Activated CD4-positive, alpha-beta T cell treated with anti-CD3 and anti-CD28 coated beads, Interleukin-2, amount 10 ng/mL, durations not matched to agents 24 days and 14 days (primary cell): ENCODE data around the gene CTAG1A. TPM values are rescaled to one million over a fixed set of nuclear protein-coding genes. Genes with fewer than 3 reads are reported as not detected.
"Not testable (repeated sequence)": the region's sequence is repeated elsewhere in the genome, so short reads cannot be mapped to it uniquely, and the experiment has no call there.

Experiments used
- DNase-seq: peaks from one replicate; pipeline ENCODE4 v3.0.0; 2022
- H3K27ac Mint-ChIP-seq: one replicate; pipeline ENCODE4 v1.8.0; 2022; ENCODE audit warnings: mild to moderate bottlenecking, mixed read lengths
- H3K27me3 Mint-ChIP-seq: one replicate; pipeline ENCODE4 v1.8.0; 2022; ENCODE audit warnings: mixed read lengths
- H3K36me3 Mint-ChIP-seq: one replicate; pipeline ENCODE4 v1.8.0; 2022; ENCODE audit warnings: low read depth, mild to moderate bottlenecking, mixed read lengths
- H3K4me1 Mint-ChIP-seq: one replicate; pipeline ENCODE4 v1.8.0; 2021; ENCODE audit warnings: mixed read lengths
- H3K4me3 Mint-ChIP-seq: one replicate; pipeline ENCODE4 v1.8.0; 2022; ENCODE audit warnings: mild to moderate bottlenecking, moderate library complexity, mixed read lengths
- H3K9me3 Mint-ChIP-seq: one replicate; pipeline ENCODE4 v1.8.0; 2021; ENCODE audit warnings: mixed read lengths
- intact Hi-C: fragments of 100-400 bp; cut with micrococcal nuclease; formaldehyde crosslinking; loops from one replicate; pipeline ENCODE4 v1.15.1; 2023
- total RNA-seq: library from RNA; stranded (reverse); gene quantifications from 2 replicates; pipeline ENCODE4 v1.2.3, GENCODE V29; 2022

The CTAG1A gene
- total RNA-seq, 1 donor from 2014 or later, result not detected

DNA sequence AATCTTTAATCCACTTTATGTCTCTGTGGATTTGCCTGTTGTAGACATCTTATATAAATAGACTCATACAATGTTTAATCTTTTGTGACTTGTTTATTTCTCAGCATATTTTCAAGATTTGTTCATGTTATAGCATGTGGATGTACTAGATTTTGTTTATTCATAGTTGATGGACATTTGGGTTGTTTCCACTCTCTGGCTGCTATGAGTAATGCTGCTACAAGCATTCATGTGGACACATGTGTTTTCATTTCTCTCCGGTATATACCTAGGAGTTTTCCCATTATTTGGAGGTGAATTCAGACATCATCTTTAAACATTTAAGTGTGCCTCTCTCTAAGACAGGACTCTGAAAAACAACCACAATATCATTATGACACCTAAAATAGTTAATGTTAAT is 35.2 kb upstream of the CTAG1A start:
- peak overlapping the region; percentile 21 for H3K4me3 Mint-ChIP-seq
- peaks cover 31% of the 10 kb centered on the region for H3K4me1 Mint-ChIP-seq
- DNase-seq, result no peak
- no peaks in the 10 kb centered on the region for H3K27me3 Mint-ChIP-seq
- H3K27ac Mint-ChIP-seq, result peak overlapping the region; percentile 25
- H3K36me3 Mint-ChIP-seq, result peaks cover 18% of the 10 kb centered on the region
- no peaks in the 10 kb centered on the region for H3K9me3 Mint-ChIP-seq
- intact Hi-C loops, result no loop called here

- Mint-ChIP-seq H3K36me3 (peaks cover 18% of the 10 kb centered on the region), H3K4me1 (peaks cover 25% of the 10 kb centered on the region)
- intact Hi-C loops, DNase-seq, H3K27me3 Mint-ChIP-seq, H3K27ac Mint-ChIP-seq, H3K4me3 Mint-ChIP-seq, H3K9me3 Mint-ChIP-seq: not testable (repeated sequence)
Observed at GRCh38 chrX:154552112-154552806, 32.7 kb upstream of the CTAG1A start.

GRCh38 chrX:154558060-154558690 is 26.8 kb upstream of the CTAG1A start:
- DNase-seq, H3K9me3 Mint-ChIP-seq, H3K36me3 Mint-ChIP-seq, H3K4me1 Mint-ChIP-seq, H3K27me3 Mint-ChIP-seq, H3K27ac Mint-ChIP-seq, H3K4me3 Mint-ChIP-seq, intact Hi-C loops: not testable (repeated sequence)

DNA sequence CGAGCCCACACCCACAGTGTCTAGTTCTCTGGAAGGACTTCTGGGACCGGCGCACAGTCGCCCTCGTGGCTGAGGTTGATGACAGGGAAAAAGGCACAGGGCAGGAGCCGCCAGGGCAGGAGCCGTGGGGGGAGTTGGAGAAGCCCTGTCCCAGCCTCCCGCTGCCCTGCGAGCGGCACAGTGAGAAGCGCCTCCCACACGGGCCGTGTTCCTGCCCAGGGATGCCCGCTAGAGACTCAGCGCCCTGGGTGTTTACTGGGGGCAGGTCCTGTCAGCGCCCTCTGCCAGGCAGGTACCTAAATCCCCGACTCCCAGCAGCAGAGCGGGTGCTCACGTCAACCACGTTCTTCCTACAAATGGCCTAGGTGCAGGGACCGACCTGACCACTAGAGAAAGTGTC is 26.0 kb upstream of the CTAG1A start:
- H3K9me3 Mint-ChIP-seq, DNase-seq, H3K27me3 Mint-ChIP-seq, H3K36me3 Mint-ChIP-seq, H3K4me1 Mint-ChIP-seq, H3K27ac Mint-ChIP-seq, H3K4me3 Mint-ChIP-seq, intact Hi-C loops: not testable (repeated sequence)

- H3K4me3 Mint-ChIP-seq, H3K9me3 Mint-ChIP-seq, H3K27ac Mint-ChIP-seq, intact Hi-C loops, H3K27me3 Mint-ChIP-seq, DNase-seq, H3K4me1 Mint-ChIP-seq, H3K36me3 Mint-ChIP-seq: not testable (repeated sequence)
Observed at GRCh38 chrX:154560326-154560725, 24.6 kb upstream of the CTAG1A start.

DNA sequence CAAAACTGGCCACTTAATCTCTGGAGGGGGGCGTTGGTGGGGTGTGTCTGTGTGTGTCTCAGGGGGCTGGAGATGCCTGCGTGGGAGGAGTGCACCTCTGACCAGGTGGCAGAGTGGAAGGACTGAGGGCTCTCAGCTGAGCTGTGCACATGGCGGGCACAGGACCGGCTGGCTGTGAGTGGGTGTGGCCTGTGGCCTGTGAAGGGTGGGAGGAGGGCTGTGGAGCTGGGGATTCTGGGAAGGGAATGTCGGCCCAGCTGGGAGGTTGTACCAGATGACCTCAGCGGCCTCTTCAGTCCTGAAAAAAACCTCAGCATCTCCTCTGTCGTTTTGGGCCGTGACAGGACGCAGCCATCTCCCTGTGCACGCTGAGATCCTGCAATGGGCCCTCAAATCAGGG is 22.6 kb upstream of the CTAG1A start:
- H3K4me3 Mint-ChIP-seq, H3K27ac Mint-ChIP-seq, H3K4me1 Mint-ChIP-seq, H3K9me3 Mint-ChIP-seq, H3K27me3 Mint-ChIP-seq, intact Hi-C loops, H3K36me3 Mint-ChIP-seq, DNase-seq: not testable (repeated sequence)

GRCh38 chrX:154570361-154570760 is 14.6 kb upstream of the CTAG1A start:
- H3K4me3 Mint-ChIP-seq, H3K36me3 Mint-ChIP-seq, intact Hi-C loops, H3K27ac Mint-ChIP-seq, H3K27me3 Mint-ChIP-seq, H3K4me1 Mint-ChIP-seq, H3K9me3 Mint-ChIP-seq, DNase-seq: not testable (repeated sequence)

DNA sequence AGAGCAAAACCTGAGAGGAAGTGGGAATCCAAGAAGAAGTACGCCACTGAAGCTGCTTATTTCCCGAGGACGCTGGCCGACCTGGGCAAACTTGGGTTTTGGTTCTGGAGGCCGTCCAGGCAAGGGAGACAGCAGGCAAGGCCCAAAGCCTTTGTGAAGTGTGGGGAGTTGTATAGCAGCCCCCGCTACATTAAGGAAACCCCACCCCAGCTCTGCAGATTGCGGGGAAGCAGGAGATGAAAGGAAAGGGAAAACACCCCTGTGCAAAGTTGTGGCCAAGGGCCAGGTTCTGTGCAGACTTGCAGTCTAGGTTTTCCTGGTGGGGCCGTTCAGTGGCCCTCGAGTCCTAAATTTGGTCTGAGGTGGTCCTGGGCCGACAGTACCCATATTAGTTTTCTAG is 11.9 kb upstream of the CTAG1A start:
- not testable (repeated sequence) for H3K27ac Mint-ChIP-seq, H3K4me3 Mint-ChIP-seq

GRCh38 chrX:154575076-154575475 is 9.9 kb upstream of the CTAG1A start:
- H3K4me1 Mint-ChIP-seq, intact Hi-C loops, H3K4me3 Mint-ChIP-seq, H3K27ac Mint-ChIP-seq, H3K27me3 Mint-ChIP-seq, H3K36me3 Mint-ChIP-seq, H3K9me3 Mint-ChIP-seq, DNase-seq: not testable (repeated sequence)

More for the DNA sequence above, 11.9 kb upstream of the CTAG1A start:
- DNase-seq, H3K4me1 Mint-ChIP-seq, H3K9me3 Mint-ChIP-seq, H3K36me3 Mint-ChIP-seq, intact Hi-C loops, H3K27me3 Mint-ChIP-seq: not testable (repeated sequence)

DNA sequence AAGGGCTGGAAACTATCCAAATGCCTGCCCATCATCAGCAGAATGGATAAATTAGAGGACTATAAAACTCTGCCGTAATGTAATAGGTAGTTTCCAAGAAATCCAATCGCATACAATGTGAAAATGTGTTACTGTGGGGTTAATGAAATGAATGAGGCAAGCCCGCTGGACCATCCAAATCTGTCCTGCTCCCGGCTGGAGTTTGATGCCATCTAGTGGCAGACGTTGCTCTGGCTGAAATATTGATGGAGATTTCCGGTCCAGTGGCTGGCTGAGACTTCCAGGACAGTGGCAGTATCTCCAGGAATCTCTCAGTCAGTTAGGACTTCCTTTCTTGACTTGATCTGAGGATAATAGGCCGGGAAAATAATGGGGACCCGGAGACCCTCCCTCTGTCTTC is 1.9 kb upstream of the CTAG1A start:
- not testable (repeated sequence) for H3K27me3 Mint-ChIP-seq

DNA sequence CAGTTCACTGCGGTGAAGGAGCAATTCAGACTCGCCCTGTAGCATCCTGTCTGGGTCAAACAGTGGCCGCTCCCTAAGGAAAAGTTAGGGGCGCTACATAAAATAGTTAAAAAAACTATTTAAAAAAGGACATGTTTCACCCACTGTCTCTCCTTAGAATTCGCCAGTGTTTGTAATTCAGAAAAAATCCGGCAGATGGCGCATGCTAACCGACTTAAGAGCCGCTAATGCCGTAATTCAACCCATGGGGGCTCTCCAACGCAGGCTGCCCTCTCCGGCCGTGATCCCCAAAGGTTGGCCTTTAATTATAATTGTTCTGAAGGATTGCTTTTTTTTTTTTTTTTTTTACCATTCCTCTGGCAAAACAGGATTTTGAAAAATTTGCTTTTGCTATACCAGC is 5.5 kb downstream of the CTAG1A start:
- H3K36me3 Mint-ChIP-seq, H3K27me3 Mint-ChIP-seq, H3K4me3 Mint-ChIP-seq, H3K27ac Mint-ChIP-seq, intact Hi-C loops, DNase-seq, H3K4me1 Mint-ChIP-seq, H3K9me3 Mint-ChIP-seq: not testable (repeated sequence)

More for the DNA sequence above, 1.9 kb upstream of the CTAG1A start:
- DNase-seq, intact Hi-C loops, H3K4me3 Mint-ChIP-seq, H3K36me3 Mint-ChIP-seq, H3K9me3 Mint-ChIP-seq, H3K4me1 Mint-ChIP-seq, H3K27ac Mint-ChIP-seq: not testable (repeated sequence)

- H3K36me3 Mint-ChIP-seq, result no peaks in the 10 kb centered on the region
- intact Hi-C loops, result no loop called here
- no peaks in the 10 kb centered on the region for H3K4me1 Mint-ChIP-seq
- H3K9me3 Mint-ChIP-seq, result no peaks in the 10 kb centered on the region
- DNase-seq, result no peak
- H3K4me3 Mint-ChIP-seq, result no peak overlapping the region
- no peak overlapping the region for H3K27ac Mint-ChIP-seq
- peaks cover 4% of the 10 kb centered on the region for H3K27me3 Mint-ChIP-seq
Observed at GRCh38 chrX:154592505-154592904, 7.6 kb downstream of the CTAG1A start.

- no peak overlapping the region for H3K4me3 Mint-ChIP-seq
- peaks cover 4% of the 10 kb centered on the region for H3K27me3 Mint-ChIP-seq
- no peak overlapping the region for H3K27ac Mint-ChIP-seq
- H3K4me1 Mint-ChIP-seq, result no peaks in the 10 kb centered on the region
- no peaks in the 10 kb centered on the region for H3K9me3 Mint-ChIP-seq
- no peak for DNase-seq
- no peaks in the 10 kb centered on the region for H3K36me3 Mint-ChIP-seq
- intact Hi-C loops, result no loop called here
Observed at GRCh38 chrX:154593201-154593600, 8.3 kb downstream of the CTAG1A start.

- DNase-seq, result no peak
- no peaks in the 10 kb centered on the region for H3K36me3 Mint-ChIP-seq
- intact Hi-C loops, result no loop called here
- no peaks in the 10 kb centered on the region for H3K4me1 Mint-ChIP-seq
- H3K9me3 Mint-ChIP-seq, result no peaks in the 10 kb centered on the region
- no peak overlapping the region for H3K4me3 Mint-ChIP-seq
- H3K27me3 Mint-ChIP-seq, result peaks cover 4% of the 10 kb centered on the region
- no peak overlapping the region for H3K27ac Mint-ChIP-seq
Observed at GRCh38 chrX:154594491-154594890, 9.6 kb downstream of the CTAG1A start.
